Right lobe of liver (tissue), 4 donors: ENCODE data around the gene PLAC1.

Experiments used
- POLR2A ChIP-seq: fragments of 450-650 bp; IDR thresholded peaks from one replicate; pipeline ENCODE4 v1.6.1; 2017; ENCODE audit warnings: antibody characterized with exemption, mild to moderate bottlenecking
- TF ChIP-seq, protein P1 (sequence below), 4 donors: fragments of 200-600 bp in 3 of 4; fragments of 450-650 bp in 1 of 4; IDR thresholded peaks; one replicate each; pipeline versions ENCODE4 v1.5.1 to v1.8.0; 2016 to 2022; ENCODE audit warnings: antibody characterized with exemption in 4 of 4, mild to moderate bottlenecking in 2 of 4
- donor health status: DM: no; HTN: no; CAD: no.
- donor health status: DM: no; HTN: no; CAD: no.
- donor health status: DM: no; HTN: yes; CAD: no.

DNA sequence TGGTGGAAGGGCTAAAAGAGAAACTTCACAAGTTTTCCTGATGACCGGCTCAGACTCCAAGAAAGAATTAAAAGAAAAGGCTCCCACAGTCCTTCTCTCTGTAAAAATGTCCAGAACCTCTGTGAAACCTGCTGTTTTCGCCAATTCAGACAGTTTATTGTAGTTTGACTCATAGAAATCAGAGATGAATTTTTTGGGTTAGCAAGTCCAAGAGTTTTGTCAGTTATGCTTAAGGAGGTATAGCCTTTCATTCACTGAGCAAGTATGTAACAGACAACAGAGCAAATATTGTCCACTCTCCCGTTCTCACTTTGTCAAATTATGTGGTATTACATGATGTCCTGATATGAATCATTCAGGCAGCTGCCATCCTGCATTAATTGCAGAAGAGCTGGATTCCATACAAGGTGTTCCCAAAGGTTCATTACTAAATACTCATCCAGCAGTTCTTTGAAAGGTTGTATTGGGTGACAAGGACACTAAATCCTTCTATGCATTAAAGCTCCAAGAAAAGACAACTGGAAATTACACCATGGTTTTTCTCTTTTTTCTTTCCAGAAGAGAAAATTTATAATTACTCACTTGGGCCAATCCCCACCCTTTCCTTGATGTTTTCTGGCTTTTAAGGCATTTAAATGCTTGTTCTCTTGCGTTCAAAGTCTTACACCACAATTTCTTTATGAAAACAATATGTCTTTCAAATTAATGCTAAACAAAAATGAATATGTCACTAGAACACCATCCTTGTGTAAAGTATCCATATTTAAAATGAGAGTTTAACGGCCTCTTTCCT lies 30.0 kb upstream of the PLAC1 start:
- no peak for TF ChIP-seq POLR2A
- TF ChIP-seq, protein P1, sequence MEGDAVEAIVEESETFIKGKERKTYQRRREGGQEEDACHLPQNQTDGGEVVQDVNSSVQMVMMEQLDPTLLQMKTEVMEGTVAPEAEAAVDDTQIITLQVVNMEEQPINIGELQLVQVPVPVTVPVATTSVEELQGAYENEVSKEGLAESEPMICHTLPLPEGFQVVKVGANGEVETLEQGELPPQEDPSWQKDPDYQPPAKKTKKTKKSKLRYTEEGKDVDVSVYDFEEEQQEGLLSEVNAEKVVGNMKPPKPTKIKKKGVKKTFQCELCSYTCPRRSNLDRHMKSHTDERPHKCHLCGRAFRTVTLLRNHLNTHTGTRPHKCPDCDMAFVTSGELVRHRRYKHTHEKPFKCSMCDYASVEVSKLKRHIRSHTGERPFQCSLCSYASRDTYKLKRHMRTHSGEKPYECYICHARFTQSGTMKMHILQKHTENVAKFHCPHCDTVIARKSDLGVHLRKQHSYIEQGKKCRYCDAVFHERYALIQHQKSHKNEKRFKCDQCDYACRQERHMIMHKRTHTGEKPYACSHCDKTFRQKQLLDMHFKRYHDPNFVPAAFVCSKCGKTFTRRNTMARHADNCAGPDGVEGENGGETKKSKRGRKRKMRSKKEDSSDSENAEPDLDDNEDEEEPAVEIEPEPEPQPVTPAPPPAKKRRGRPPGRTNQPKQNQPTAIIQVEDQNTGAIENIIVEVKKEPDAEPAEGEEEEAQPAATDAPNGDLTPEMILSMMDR (IDR thresholded peaks at IDR 0.05) = no peak
